IPS DF 6.9 (cell line): ENCODE results near the gene RTN4.
"Not testable (repeated sequence)": the region's sequence is repeated elsewhere in the genome, so short reads cannot be mapped to it uniquely, and the experiment has no call there.

Source experiments
- DNase-seq: peaks from one replicate; pipeline ENCODE4 v3.0.0-alpha.2; 2013; ENCODE audit warnings: low read depth, low spot score
- H3K27ac ChIP-seq: one replicate; pipeline ENCODE4 v1.5.1; 2013; ENCODE audit warnings: low read length, control low read depth
- H3K27me3 ChIP-seq: 2 replicates; pipeline ENCODE4 v1.6.1; 2013; ENCODE audit warnings: mild to moderate bottlenecking, low read length; ENCODE audit not compliant: control insufficient read depth, insufficient read depth
- H3K36me3 ChIP-seq: 2 replicates; pipeline ENCODE4 v1.6.1; 2013; ENCODE audit warnings: low read length; ENCODE audit not compliant: control insufficient read depth, insufficient read depth
- H3K4me1 ChIP-seq: 2 replicates; pipeline ENCODE4 v1.6.1; 2013; ENCODE audit warnings: low read length; ENCODE audit not compliant: control insufficient read depth, insufficient read depth
- H3K4me3 ChIP-seq: 2 replicates; pipeline ENCODE4 v1.5.1; 2013; ENCODE audit warnings: mild to moderate bottlenecking, low read length
- H3K9me3 ChIP-seq: 2 replicates; pipeline ENCODE4 v1.6.1; 2013; ENCODE audit warnings: low read length, inconsistent platforms; ENCODE audit not compliant: control insufficient read depth, insufficient read depth
- whole genome bisulfite sequencing: extraction: QIAGEN DNeasy Blood & Tissue Kit; methylation state at CpG from one replicate; pipeline ENCODE4 v1.1.7; 2013; ENCODE audit warnings: mixed read lengths, missing lambda C conversion rate; ENCODE audit not compliant: insufficient read length, insufficient coverage; 5-methylcytosine and 5-hydroxymethylcytosine counted together

Gene RTN4

GRCh38 chr2:55050100-55050994, at the start of gene RTN4:
RTN4 (minus strand) TSS chr2:55050451; CDS start chr2:55050300, 151 bp downstream.
- no peaks in the 10 kb centered on the region for H3K36me3 ChIP-seq
- no peaks in the 10 kb centered on the region for H3K27me3 ChIP-seq
- peaks cover 1% of the 10 kb centered on the region; the same call in 1 of the 2 replicates for H3K4me1 ChIP-seq
- no peaks in the 10 kb centered on the region for H3K9me3 ChIP-seq
- peak; percentile 93 for DNase-seq
- WGBS = no CpG with 5 or more reads among the region's 66 CpGs
- no peak within 1 kb of the TSS for H3K27ac ChIP-seq
- H3K4me3 ChIP-seq = peak within 1 kb of the TSS; percentile 94

DNA sequence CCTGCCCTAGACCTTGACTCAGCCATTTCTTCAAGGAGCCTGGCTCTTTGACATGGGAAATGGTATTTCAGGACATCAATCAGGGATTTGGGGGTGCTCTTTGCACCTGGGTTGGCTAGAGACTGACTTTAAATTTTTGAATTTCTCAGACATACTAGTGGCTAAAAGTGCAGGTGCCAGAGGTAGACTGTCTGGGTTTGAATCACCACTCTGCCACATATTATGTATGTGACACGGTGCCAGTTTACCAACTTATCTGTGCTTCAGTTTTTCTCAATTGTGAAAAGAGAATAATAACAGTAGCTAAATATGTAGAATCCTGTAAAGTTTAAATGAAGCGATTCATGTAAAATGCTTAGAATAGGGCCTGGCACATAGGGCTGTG, 49.2 kb upstream of the RTN4 start:
- H3K36me3 ChIP-seq = no peaks in the 10 kb centered on the region
- H3K27ac ChIP-seq = no peak overlapping the region
- H3K4me3 ChIP-seq = no peak overlapping the region
- H3K27me3 ChIP-seq = no peaks in the 10 kb centered on the region
- no peak for DNase-seq
- no CpG with 5 or more reads among the region's 2 CpGs for WGBS
- H3K9me3 ChIP-seq = no peaks in the 10 kb centered on the region
- no peaks in the 10 kb centered on the region for H3K4me1 ChIP-seq

GRCh38 chr2:55097461-55098410, 47.5 kb upstream of the RTN4 start:
- Histone ChIP-seq H3K9me3 (no peaks in the 10 kb centered on the region), H3K4me1 (no peaks in the 10 kb centered on the region), H3K36me3 (no peaks in the 10 kb centered on the region), H3K27me3 (no peaks in the 10 kb centered on the region), H3K4me3 (no peak overlapping the region), H3K27ac (no peak overlapping the region)
- WGBS = no CpG with 5 or more reads among the region's 6 CpGs
- DNase-seq = no peak

DNA sequence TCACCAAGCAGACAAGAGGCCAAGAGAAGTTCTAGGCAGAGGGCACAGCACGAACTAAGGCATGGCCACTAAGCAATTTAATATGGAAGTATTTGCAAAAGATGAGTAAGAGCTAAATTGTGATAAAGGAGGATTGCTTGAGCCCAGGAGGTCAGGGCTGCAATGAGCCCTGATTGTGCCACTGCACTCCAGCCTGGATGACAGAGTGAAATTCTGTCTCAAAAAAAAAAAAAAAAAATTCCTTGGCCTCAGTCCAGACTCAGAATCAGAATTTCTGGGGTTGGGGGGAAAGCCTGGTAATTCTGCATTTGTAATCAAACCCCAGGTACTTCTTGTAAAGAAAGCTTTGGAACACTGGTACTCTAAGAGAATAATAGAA, 46.8 kb upstream of the RTN4 start:
- Histone ChIP-seq H3K4me3 (no peak overlapping the region), H3K4me1 (no peaks in the 10 kb centered on the region), H3K9me3 (no peaks in the 10 kb centered on the region), H3K27ac (no peak overlapping the region), H3K27me3 (no peaks in the 10 kb centered on the region), H3K36me3 (no peaks in the 10 kb centered on the region)
- no peak for DNase-seq
- WGBS = no CpG with 5 or more reads among the region's 1 CpG

GRCh38 chr2:55096586-55096985, 46.3 kb upstream of the RTN4 start:
- H3K36me3 ChIP-seq = no peaks in the 10 kb centered on the region
- no peak for DNase-seq
- no peaks in the 10 kb centered on the region for H3K4me1 ChIP-seq
- H3K27me3 ChIP-seq = no peaks in the 10 kb centered on the region
- H3K4me3 ChIP-seq = no peak overlapping the region
- H3K27ac ChIP-seq = no peak overlapping the region
- no peaks in the 10 kb centered on the region for H3K9me3 ChIP-seq
- 100% methylated on average over 1 of the region's 3 CpGs for WGBS

DNA sequence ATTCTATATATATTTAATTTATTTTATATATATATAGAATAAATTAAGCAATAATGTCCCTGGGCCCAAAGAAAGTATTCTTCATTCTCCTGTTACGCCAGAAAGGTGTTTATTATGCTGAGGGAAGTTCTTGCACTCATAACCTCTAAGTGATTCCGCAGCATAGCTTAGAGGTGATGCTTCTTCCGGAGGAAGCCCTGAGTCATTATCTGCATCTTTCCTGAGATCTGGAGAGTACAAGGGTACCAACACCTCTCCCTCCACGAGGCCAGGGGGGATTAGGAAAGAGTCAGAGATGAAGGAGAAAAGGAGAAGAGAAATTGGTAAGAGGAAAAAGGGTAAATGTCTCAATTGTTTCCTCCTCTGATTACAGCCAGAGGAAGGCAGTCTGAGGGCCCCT, 43.1 kb upstream of the RTN4 start:
- Histone ChIP-seq H3K9me3 (no peaks in the 10 kb centered on the region), H3K36me3 (no peaks in the 10 kb centered on the region), H3K4me1 (no peaks in the 10 kb centered on the region), H3K4me3 (no peak overlapping the region), H3K27me3 (no peaks in the 10 kb centered on the region), H3K27ac (no peak overlapping the region)
- WGBS = no CpG with 5 or more reads among the region's 4 CpGs
- no peak for DNase-seq

- no peak overlapping the region for H3K27ac ChIP-seq
- WGBS = no CpG with 5 or more reads among the region's 6 CpGs
- H3K27me3 ChIP-seq = no peaks in the 10 kb centered on the region
- H3K4me1 ChIP-seq = no peaks in the 10 kb centered on the region
- DNase-seq = no peak
- H3K4me3 ChIP-seq = no peak overlapping the region
- no peaks in the 10 kb centered on the region for H3K36me3 ChIP-seq
- no peaks in the 10 kb centered on the region for H3K9me3 ChIP-seq
These were observed 42.2 kb upstream of the RTN4 start for GRCh38 chr2:55092439-55092838.

DNA sequence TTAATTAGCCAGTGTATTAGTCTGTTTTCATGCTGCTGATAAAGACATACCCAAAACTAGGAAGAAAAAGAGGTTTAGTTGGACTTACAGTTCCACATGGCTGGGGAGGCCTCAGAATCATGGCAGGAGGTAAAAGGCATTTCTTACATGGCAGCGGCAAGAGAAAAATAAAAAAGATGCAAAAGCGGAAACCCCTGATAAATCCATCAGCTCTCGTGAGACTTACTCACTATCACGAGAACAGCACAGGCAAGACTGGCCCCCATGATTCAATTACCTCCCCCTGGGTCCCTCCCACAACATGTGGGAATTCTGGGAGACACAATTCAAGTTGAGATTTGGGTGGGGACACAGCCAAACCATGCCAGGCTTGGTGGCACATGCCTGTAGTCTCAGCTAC, 41.4 kb upstream of the RTN4 start:
- no CpG with 5 or more reads among the region's 4 CpGs for WGBS
- H3K9me3 ChIP-seq, DNase-seq, H3K27ac ChIP-seq, H3K4me3 ChIP-seq, H3K27me3 ChIP-seq, H3K4me1 ChIP-seq, H3K36me3 ChIP-seq: not testable (repeated sequence)

GRCh38 chr2:55090702-55091101, 40.5 kb upstream of the RTN4 start:
- H3K4me3 ChIP-seq = no peak overlapping the region
- no peak overlapping the region for H3K27ac ChIP-seq
- no peaks in the 10 kb centered on the region for H3K36me3 ChIP-seq
- no peaks in the 10 kb centered on the region for H3K27me3 ChIP-seq
- H3K9me3 ChIP-seq = no peaks in the 10 kb centered on the region
- DNase-seq = no peak
- no peaks in the 10 kb centered on the region for H3K4me1 ChIP-seq
- WGBS = no CpG with 5 or more reads among the region's 2 CpGs

GRCh38 chr2:55089726-55090125, 39.5 kb upstream of the RTN4 start:
- Histone ChIP-seq H3K36me3 (no peaks in the 10 kb centered on the region), H3K4me1 (no peaks in the 10 kb centered on the region), H3K9me3 (no peaks in the 10 kb centered on the region), H3K4me3 (no peak overlapping the region), H3K27me3 (no peaks in the 10 kb centered on the region), H3K27ac (no peak overlapping the region)
- WGBS = no CpG with 5 or more reads among the region's 1 CpG
- DNase-seq = no peak
